ENCODE measurements around the gene TRNP1.
"Not testable (repeated sequence)": the region's sequence is repeated elsewhere in the genome, so short reads cannot be mapped to it uniquely, and the experiment has no call there.

TRNP1 gene

GRCh38 chr1:26993237-26994019 lies at the start of gene TRNP1:
Gene TRNP1 (plus strand): TSS chr1:26993692. CDS start chr1:26993787, 95 bp downstream.
- no peak for TF ChIP-seq CTCF (IDR thresholded peaks at IDR 0.05)
- no peak for DNase-seq (ENCODE audit: low spot score)
- peak within 1 kb of the TSS; percentile 60 to 85 for H3K27ac ChIP-seq

GRCh38 chr1:26945138-26945537 lies 48.4 kb upstream of the TRNP1 start:
- no peak overlapping the region for H3K27ac ChIP-seq
- no peak overlapping the region for H3K4me3 ChIP-seq
- no peak for TF ChIP-seq CTCF (IDR thresholded peaks at IDR 0.05)
- no peak for DNase-seq (ENCODE audit: low spot score)

More at GRCh38 chr1:26993237-26994019, at the start of gene TRNP1:
- peak within 1 kb of the TSS; percentile 89 for H3K4me3 ChIP-seq

- H3K27ac ChIP-seq, result no peak overlapping the region
Observed at GRCh38 chr1:26945728-26946127, 47.8 kb upstream of the TRNP1 start.

GRCh38 chr1:26946270-26946669 lies 47.2 kb upstream of the TRNP1 start:
- H3K27ac ChIP-seq, result no peak overlapping the region
- no peak for TF ChIP-seq CTCF (IDR thresholded peaks at IDR 0.05)
- DNase-seq (ENCODE audit: low spot score), result no peak
- H3K4me3 ChIP-seq, result no peak overlapping the region

More at GRCh38 chr1:26945728-26946127, 47.8 kb upstream of the TRNP1 start:
- no peak for TF ChIP-seq CTCF (IDR thresholded peaks at IDR 0.05)
- no peak overlapping the region for H3K4me3 ChIP-seq
- no peak for DNase-seq (ENCODE audit: low spot score)

GRCh38 chr1:26948725-26949057 lies 44.8 kb upstream of the TRNP1 start:
- not testable (repeated sequence) for H3K4me3 ChIP-seq; H3K27ac ChIP-seq; DNase-seq (ENCODE audit: low spot score)

GRCh38 chr1:26949266-26949925 lies 44.1 kb upstream of the TRNP1 start:
- no peak overlapping the region for H3K27ac ChIP-seq

GRCh38 chr1:26949926-26950319 lies 43.6 kb upstream of the TRNP1 start:
- no peak for DNase-seq (ENCODE audit: low spot score)
- Histone ChIP-seq H3K4me3 (no peak overlapping the region), H3K27ac (no peak overlapping the region)
- TF ChIP-seq CTCF (IDR thresholded peaks at IDR 0.05), result no peak

More at GRCh38 chr1:26949266-26949925, 44.1 kb upstream of the TRNP1 start:
- no peak for TF ChIP-seq CTCF (IDR thresholded peaks at IDR 0.05)
- no peak overlapping the region for H3K4me3 ChIP-seq
- DNase-seq (ENCODE audit: low spot score), result no peak

Data from coronary artery (tissue), 2 donors.